Body of pancreas (tissue), 4 donors: ENCODE results near the gene ITGA8. TPM values are rescaled to one million over a fixed set of nuclear protein-coding genes. Genes with fewer than 3 reads are reported as not detected.

Experiments
- ATAC-seq: fragments of 150-250 bp; one replicate; pipeline ENCODE4 v1.9.1; 2016
- DNase-seq, 4 donors: peaks; one replicate each; pipeline ENCODE4 v3.0.0-alpha.2; 2019
- H3K27ac ChIP-seq, 4 donors: fragments of 200-600 bp; sonication (generic); 1 replicate in 3 of 4; 2 replicates in 1 of 4; pipeline versions ENCODE4 v1.5.1 to v1.6.1; 2016 to 2019; ENCODE audit warnings: mild to moderate bottlenecking in 1 of 4, mixed read lengths in 1 of 4, moderate library complexity in 1 of 4
- H3K27me3 ChIP-seq, 2 donors: fragments of 200-600 bp; sonication (generic); one replicate each; pipeline ENCODE4 v1.6.0; 2016; ENCODE audit warnings: mild to moderate bottlenecking in 1 of 2
- H3K36me3 ChIP-seq, 2 donors: fragments of 200-600 bp; sonication (generic); replicated peaks in 1 of 2; 2 replicates each; pipeline ENCODE4 v1.5.1; 2016; ENCODE audit warnings: low read depth in 2 of 2; ENCODE audit not compliant: insufficient read depth in 1 of 2
- H3K4me1 ChIP-seq: fragments of 200-600 bp; sonication (generic); one replicate; pipeline ENCODE4 v1.6.0; 2016
- H3K4me3 ChIP-seq, 2 donors: fragments of 200-600 bp; sonication (generic); 1 replicate in 1 of 2; 2 replicates in 1 of 2; pipeline ENCODE4 v1.5.1; 2016 to 2019
- H3K9me3 ChIP-seq, 3 donors: fragments of 200-600 bp; sonication (generic); 1 replicate in 2 of 3; 2 replicates in 1 of 3; pipeline ENCODE4 v1.5.1; 2016
- POLR2A ChIP-seq, 3 donors: fragments of 450-650 bp; IDR thresholded peaks; one replicate each; pipeline ENCODE4 v1.6.1; 2016; ENCODE audit warnings: antibody characterized with exemption in 3 of 3, mild to moderate bottlenecking in 2 of 3
- WGBS, 2 donors: methylation state at CpG; one replicate each; pipeline ENCODE4 v1.1.5; 2017; 5-methylcytosine and 5-hydroxymethylcytosine counted together
- intact Hi-C: fragments of 100-400 bp; cut with DNase I; formaldehyde crosslinking; loops from one replicate; pipeline ENCODE4 v1.15.1; 2023
- total RNA-seq, 2 donors: library from RNA; depleted of rRNA; stranded (reverse); fragments of >200 nt; gene quantifications; one replicate each; pipeline ENCODE4 v1.1.0, GENCODE V29; 2016
- TF ChIP-seq, protein P1 (sequence below), 7 experiments: fragments of 450-650 bp in 4 of 7; fragments of 200-600 bp in 3 of 7; sonication (generic) in 3 of 7; IDR thresholded peaks; one replicate each; pipeline ENCODE4 v1.5.1; 2016 to 2019; ENCODE audit warnings: antibody characterized with exemption in 7 of 7

The ITGA8 gene
- total RNA-seq, 2 donors from 2014 or later, result 0.66 to 0.78 TPM

DNA sequence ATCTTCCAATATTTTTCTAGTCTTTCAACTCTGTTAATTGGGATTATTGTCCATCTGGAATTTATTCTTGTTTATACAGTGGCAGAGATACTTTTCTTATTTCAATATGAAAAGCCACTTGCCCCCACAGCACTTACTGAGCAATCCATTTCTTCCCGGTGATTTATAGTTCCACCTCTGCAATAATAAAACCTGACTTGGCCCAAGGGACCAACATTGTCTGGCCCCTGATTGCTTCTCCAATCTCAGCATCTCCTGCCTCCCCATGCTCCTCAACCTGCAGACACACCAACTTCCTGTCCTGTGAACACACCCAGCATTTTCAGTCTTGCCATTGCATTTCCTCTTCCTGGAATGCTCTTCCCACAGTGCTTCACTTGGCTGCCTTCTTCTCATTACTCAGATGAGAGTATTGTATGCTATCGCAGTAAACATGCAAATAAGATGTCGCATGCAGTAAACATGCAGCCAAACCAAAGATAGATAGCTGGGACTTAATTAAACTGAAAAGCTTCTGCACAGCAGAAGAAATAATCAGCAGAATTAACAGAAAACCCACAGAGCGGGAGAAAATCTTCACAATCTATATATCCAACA is 19.5 kb downstream of the ITGA8 start:
- Histone ChIP-seq H3K27me3 (no peaks in the 10 kb centered on the region), H3K36me3 (no peaks in the 10 kb centered on the region), H3K4me3 (no peak overlapping the region), H3K9me3 (no peaks in the 10 kb centered on the region), H3K4me1 (no peaks in the 10 kb centered on the region), H3K27ac (no peak overlapping the region)
- WGBS, 2 donors, result 81 to 83% methylated on average over 4 of the region's 4 CpGs
- ATAC-seq, result no peak
- intact Hi-C loops, result no loop called here
- no peak for TF ChIP-seq POLR2A (IDR thresholded peaks at IDR 0.05)
- TF ChIP-seq, protein P1, sequence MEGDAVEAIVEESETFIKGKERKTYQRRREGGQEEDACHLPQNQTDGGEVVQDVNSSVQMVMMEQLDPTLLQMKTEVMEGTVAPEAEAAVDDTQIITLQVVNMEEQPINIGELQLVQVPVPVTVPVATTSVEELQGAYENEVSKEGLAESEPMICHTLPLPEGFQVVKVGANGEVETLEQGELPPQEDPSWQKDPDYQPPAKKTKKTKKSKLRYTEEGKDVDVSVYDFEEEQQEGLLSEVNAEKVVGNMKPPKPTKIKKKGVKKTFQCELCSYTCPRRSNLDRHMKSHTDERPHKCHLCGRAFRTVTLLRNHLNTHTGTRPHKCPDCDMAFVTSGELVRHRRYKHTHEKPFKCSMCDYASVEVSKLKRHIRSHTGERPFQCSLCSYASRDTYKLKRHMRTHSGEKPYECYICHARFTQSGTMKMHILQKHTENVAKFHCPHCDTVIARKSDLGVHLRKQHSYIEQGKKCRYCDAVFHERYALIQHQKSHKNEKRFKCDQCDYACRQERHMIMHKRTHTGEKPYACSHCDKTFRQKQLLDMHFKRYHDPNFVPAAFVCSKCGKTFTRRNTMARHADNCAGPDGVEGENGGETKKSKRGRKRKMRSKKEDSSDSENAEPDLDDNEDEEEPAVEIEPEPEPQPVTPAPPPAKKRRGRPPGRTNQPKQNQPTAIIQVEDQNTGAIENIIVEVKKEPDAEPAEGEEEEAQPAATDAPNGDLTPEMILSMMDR (IDR thresholded peaks at IDR 0.05), result no peak
- DNase-seq, result no peak

DNA sequence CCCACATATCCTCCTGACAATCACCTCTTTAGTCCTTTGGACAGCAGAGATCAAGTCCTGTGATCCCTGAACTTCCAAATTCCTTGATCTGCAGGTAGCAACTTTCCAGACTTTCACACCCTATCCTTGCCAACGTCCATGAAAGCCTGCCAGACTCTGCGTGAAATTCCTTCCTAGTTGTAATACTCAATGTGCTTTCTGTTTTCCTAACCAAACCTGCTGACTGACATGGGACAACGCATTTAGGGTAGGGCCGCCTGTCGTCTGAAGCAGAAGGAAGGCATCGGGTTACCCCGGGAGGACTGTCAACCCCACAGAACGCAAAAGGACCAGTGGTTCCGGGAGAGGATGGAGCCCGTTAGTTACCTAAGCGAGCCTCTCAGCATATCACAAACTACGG is 23.9 kb downstream of the ITGA8 start:
- DNase-seq, result no peak
- Histone ChIP-seq H3K27ac (no peak overlapping the region), H3K4me3 (no peak overlapping the region), H3K36me3 (no peaks in the 10 kb centered on the region), H3K9me3 (no peaks in the 10 kb centered on the region), H3K27me3 (no peaks in the 10 kb centered on the region), H3K4me1 (no peaks in the 10 kb centered on the region)
- TF ChIP-seq, protein P1 (IDR thresholded peaks at IDR 0.05), result no peak
- TF ChIP-seq POLR2A (IDR thresholded peaks at IDR 0.05), result no peak
- intact Hi-C loops, result no loop called here
- 24 to 46% methylated on average over 12 of the region's 12 CpGs for WGBS, 2 donors
- ATAC-seq, result no peak

DNA sequence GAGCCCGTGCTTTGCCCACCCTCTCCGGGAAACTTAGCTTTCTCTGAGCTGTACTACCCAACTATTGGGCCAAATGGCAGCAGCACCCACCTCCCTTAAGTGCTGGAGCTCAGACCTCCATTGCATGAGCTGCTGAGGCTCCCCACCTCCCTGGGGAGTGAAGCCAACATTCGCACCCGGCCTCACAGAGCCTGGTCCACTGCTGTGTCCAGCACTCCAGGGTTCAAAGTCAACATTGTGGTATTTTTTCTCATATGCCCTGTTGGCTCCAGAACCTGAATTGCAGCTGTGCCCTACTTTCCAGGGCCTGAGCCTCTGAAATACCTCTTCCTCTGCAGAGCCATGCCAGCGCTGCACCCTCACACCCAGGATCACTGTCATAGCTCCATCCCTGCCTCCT is 29.7 kb downstream of the ITGA8 start:
- intact Hi-C loops, result no loop called here
- WGBS, 2 donors, result 39 to 63% methylated on average over 3 to 5 of the region's 5 CpGs
- ATAC-seq, result no peak

DNA sequence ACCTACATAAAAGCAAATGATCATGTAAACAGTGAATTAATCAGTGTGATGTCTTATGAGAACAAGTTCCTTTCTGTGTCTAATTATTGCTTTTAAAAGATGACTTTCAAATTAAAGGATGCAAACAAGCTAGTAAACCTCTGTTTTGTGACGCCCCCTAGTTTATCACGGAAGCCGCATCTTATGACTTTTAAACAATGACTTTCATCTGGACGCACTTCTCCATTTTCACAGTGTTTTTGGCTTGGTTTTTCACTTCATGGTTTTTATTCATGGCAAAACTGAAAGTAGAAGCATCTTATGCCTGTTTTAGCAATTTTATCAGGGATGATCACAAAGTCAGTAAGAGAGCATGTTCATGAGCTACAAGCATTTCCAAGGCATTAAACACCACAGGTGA is 35.0 kb downstream of the ITGA8 start:
- Histone ChIP-seq H3K4me1 (no peaks in the 10 kb centered on the region), H3K36me3 (no peaks in the 10 kb centered on the region), H3K4me3 (no peak overlapping the region), H3K27me3 (no peaks in the 10 kb centered on the region), H3K9me3 (no peaks in the 10 kb centered on the region), H3K27ac (no peak overlapping the region)
- WGBS, 2 donors, result 56 to 57% methylated on average over 4 of the region's 4 CpGs
- DNase-seq (no peak), ATAC-seq (no peak)
- intact Hi-C loops, result no loop called here
- TF ChIP-seq POLR2A (IDR thresholded peaks at IDR 0.05), result no peak
- TF ChIP-seq, protein P1 (IDR thresholded peaks at IDR 0.05), result no peak

More for the DNA sequence above, 29.7 kb downstream of the ITGA8 start:
- Histone ChIP-seq H3K4me1 (no peaks in the 10 kb centered on the region), H3K27me3 (no peaks in the 10 kb centered on the region), H3K27ac (no peak overlapping the region), H3K36me3 (no peaks in the 10 kb centered on the region), H3K9me3 (no peaks in the 10 kb centered on the region), H3K4me3 (no peak overlapping the region)
- no peak for TF ChIP-seq POLR2A (IDR thresholded peaks at IDR 0.05)
- TF ChIP-seq, protein P1 (IDR thresholded peaks at IDR 0.05), result no peak
- DNase-seq, result no peak

DNA sequence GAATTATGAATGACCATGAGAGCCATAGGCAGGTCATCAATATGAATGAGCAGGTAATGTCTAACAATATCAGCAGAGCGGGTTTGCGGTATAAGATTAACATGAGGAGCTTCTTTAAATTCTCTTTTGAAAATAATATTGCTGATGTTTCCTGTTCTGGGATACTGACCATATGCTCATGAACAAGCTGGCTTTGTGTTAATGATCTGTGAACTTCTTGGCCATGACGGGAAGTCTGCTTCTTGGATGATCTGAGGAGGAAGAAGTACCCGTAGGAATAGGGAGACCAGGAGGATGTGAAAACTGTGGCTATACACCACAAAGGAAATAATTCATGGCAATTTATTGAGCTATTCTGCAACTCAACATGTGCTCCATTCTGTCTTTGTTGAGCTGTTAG is 38.6 kb downstream of the ITGA8 start:
- 60 to 70% methylated on average over 4 of the region's 4 CpGs for WGBS, 2 donors
- ATAC-seq, result no peak
- Histone ChIP-seq H3K4me1 (no peaks in the 10 kb centered on the region), H3K27ac (no peak overlapping the region), H3K27me3 (no peaks in the 10 kb centered on the region), H3K36me3 (no peaks in the 10 kb centered on the region), H3K4me3 (no peak overlapping the region), H3K9me3 (no peaks in the 10 kb centered on the region)
- no peak for DNase-seq
- intact Hi-C loops, result no loop called here
- TF ChIP-seq, protein P1 (IDR thresholded peaks at IDR 0.05), result no peak
- no peak for TF ChIP-seq POLR2A (IDR thresholded peaks at IDR 0.05)
